Heart left ventricle (tissue), 16 donors: Measurements from ENCODE around the gene ADAM19. TPM values are rescaled to one million over a fixed set of nuclear protein-coding genes. Genes with fewer than 3 reads are reported as not detected.

ENCODE experiments used
- ATAC-seq, 4 donors: fragments of 200-7000 bp; cut with Tn5 transposase; one replicate each; pipeline ENCODE4 v1.9.1; 2020 to 2022; ENCODE audit warnings: moderate library complexity in 4 of 4, mild to moderate bottlenecking in 3 of 4, moderate number of reproducible peaks in 1 of 4
- DNase-seq, 5 donors: peaks; one replicate each; pipeline ENCODE4 v3.0.0-alpha.2; 2020
- H3K27ac ChIP-seq, 12 donors: fragments of 200-600 bp; sonication (generic) in 4 of 12; one replicate each; pipeline versions ENCODE4 v1.5.0 to v1.8.0; 2016 to 2022; ENCODE audit warnings: mild to moderate bottlenecking in 2 of 12
- H3K27me3 ChIP-seq, 9 donors: fragments of 200-600 bp; sonication (generic) in 2 of 9; one replicate each; pipeline versions ENCODE4 v1.5.1 to v1.8.0; 2016 to 2022; ENCODE audit warnings: mild to moderate bottlenecking in 3 of 9
- H3K36me3 ChIP-seq, 9 donors: fragments of 200-600 bp; sonication (generic) in 2 of 9; one replicate each; pipeline versions ENCODE4 v1.5.0 to v1.8.0; 2018 to 2022; ENCODE audit warnings: mild to moderate bottlenecking in 2 of 9
- H3K4me1 ChIP-seq, 12 donors: fragments of 200-600 bp; sonication (generic) in 4 of 12; one replicate each; pipeline versions ENCODE4 v1.5.0 to v1.8.0; 2016 to 2022; ENCODE audit warnings: mild to moderate bottlenecking in 3 of 12
- H3K4me3 ChIP-seq, 12 donors: fragments of 200-600 bp; sonication (generic) in 4 of 12; one replicate each; pipeline versions ENCODE4 v1.5.0 to v1.8.0; 2017 to 2022; ENCODE audit warnings: mild to moderate bottlenecking in 9 of 12, moderate library complexity in 4 of 12
- H3K9me3 ChIP-seq, 12 donors: fragments of 200-600 bp; sonication (generic) in 4 of 12; one replicate each; pipeline versions ENCODE4 v1.5.0 to v1.8.0; 2016 to 2022; ENCODE audit warnings: mild to moderate bottlenecking in 1 of 12
- POLR2A ChIP-seq, 2 donors: fragments of 450-650 bp; IDR thresholded peaks; one replicate each; pipeline ENCODE4 v1.6.1; 2017; ENCODE audit warnings: antibody characterized with exemption in 2 of 2, mild to moderate bottlenecking in 2 of 2, moderate library complexity in 2 of 2
- WGBS, 4 donors: extraction: QIAGEN DNeasy Blood & Tissue Kit in 2 of 4; methylation state at CpG; one replicate each; pipeline versions ENCODE4 v1.1.5 to v1.1.7; 2013 to 2018; 5-methylcytosine and 5-hydroxymethylcytosine counted together
- intact Hi-C, 10 donors: fragments of 100-400 bp; cut with DNase I; formaldehyde crosslinking; loops; one replicate each; pipeline versions ENCODE4 v1.11.1 to v1.14.2; 2022
- polyA plus RNA-seq, 2 donors: library from polyadenylated mRNA; stranded (reverse); fragments of 200-250 nt; gene quantifications; one replicate each; pipeline ENCODE4 v1.2.3, GENCODE V29; 2013
- total RNA-seq, 9 donors: library from RNA; depleted of rRNA in 2 of 9; stranded (reverse); fragments of >200 nt in 2 of 9; fragmentation: NEBNext Ultra II Directional in 3 of 9; extraction: Animal tissue kit (Norgen Biotek cat#: 25700) in 3 of 9; gene quantifications; one replicate each; pipeline versions ENCODE4 v1.1.0 to v1.2.4, GENCODE V29; 2016 to 2023
- TF ChIP-seq, protein P1 (sequence below), 12 donors: fragments of 200-600 bp; sonication (generic) in 4 of 12; IDR thresholded peaks; one replicate each; pipeline versions ENCODE4 v1.5.0 to v1.8.0; 2018 to 2022; ENCODE audit warnings: antibody characterized with exemption in 12 of 12, mild to moderate bottlenecking in 5 of 12
- donor health status: ischemic (EF 13 %, LVEDD 7.1; RV severe dilation, severe dysfunction).
- donor health status: healthy with polysubstance abuse.
- donor health status: DM: no; HTN: yes; CAD: no.
- donor health status: DM: no; HTN: no; CAD: no.
- donor health status: ischemic (EF 25% LVEDD 6.9; RV normal size, moderate dysfunction).
- donor health status: ischemic (EF 25% LVEDD 5.7; RV mildly dilated, moderate dysfunction).
- donor health status: healthy.
- donor health status: DM: yes; HTN: yes; CAD: no.
- donor health status: ischemic (EF 35%, LVEDD 5.7; RV mildly dilated, moderate dysfunction).
- donor health status: nonischemic (EF 11% LVEDD 7.7; RV severe dilation, severe dysfunction).
- donor health status: DM: yes; HTN: yes; CAD: no.
- donor health status: PGD.
- donor health status: ischemic (EF 29% LVEDD 5.4; RV normal size, mild dysfunction).
- donor health status: nonischemic (EF 23%, LVEDD 6.1; RV moderate dilation, normal function).

Gene ADAM19
- total and polyA plus RNA-seq, 11 donors = 6.5 to 47.6 (median 19.0) TPM

DNA sequence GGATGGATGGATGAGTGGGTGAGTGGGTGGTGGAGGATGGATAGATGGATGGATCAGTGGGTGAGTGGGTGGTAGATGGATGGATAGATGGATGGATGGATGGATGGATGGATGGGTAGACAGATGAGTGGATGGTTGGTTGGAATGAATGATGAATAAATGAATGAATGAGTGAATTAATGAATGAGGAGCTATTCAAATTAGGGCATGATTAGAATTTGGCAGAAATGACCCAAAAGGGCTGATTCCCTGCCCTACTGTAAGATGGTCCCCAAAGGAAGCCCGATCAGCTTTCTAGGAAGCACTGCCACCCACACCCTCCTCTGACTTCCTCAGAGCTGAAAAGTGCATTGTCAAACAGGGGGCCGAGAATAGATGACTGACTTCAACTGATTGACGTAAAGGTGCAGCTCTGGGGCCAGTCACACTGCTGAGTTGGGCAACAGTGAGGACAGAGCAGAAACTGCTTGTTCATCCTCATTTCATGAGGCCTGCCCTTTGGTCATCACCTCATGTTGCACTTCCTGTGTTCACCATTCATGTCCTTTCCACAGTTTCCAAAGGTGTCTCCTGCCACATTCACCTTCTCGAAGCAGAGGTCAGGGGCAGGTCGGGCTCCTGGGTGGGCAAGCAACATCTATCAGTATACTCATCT, 81.3 kb downstream of the ADAM19 start:
- Histone ChIP-seq H3K4me1 (peaks cover 0 to 7% (median 0%) of the 10 kb centered on the region in 12 donors), H3K27me3 (no peaks in the 10 kb centered on the region), H3K27ac (no peak overlapping the region), H3K36me3 (peaks cover 0 to 98% (median 67%) of the 10 kb centered on the region in 9 donors), H3K4me3 (no peak overlapping the region), H3K9me3 (no peaks in the 10 kb centered on the region)
- ATAC-seq = peak in 3 of 4 donors; percentile 36 to 64 (median 63)
- no peak for DNase-seq
- TF ChIP-seq, protein P1, sequence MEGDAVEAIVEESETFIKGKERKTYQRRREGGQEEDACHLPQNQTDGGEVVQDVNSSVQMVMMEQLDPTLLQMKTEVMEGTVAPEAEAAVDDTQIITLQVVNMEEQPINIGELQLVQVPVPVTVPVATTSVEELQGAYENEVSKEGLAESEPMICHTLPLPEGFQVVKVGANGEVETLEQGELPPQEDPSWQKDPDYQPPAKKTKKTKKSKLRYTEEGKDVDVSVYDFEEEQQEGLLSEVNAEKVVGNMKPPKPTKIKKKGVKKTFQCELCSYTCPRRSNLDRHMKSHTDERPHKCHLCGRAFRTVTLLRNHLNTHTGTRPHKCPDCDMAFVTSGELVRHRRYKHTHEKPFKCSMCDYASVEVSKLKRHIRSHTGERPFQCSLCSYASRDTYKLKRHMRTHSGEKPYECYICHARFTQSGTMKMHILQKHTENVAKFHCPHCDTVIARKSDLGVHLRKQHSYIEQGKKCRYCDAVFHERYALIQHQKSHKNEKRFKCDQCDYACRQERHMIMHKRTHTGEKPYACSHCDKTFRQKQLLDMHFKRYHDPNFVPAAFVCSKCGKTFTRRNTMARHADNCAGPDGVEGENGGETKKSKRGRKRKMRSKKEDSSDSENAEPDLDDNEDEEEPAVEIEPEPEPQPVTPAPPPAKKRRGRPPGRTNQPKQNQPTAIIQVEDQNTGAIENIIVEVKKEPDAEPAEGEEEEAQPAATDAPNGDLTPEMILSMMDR (IDR thresholded peaks at IDR 0.05) = no peak
- no peak for TF ChIP-seq POLR2A (IDR thresholded peaks at IDR 0.05)
- 78 to 88% (median 87%) methylated on average over 5 of the region's 5 CpGs for WGBS, 4 donors
- intact Hi-C loops = no loop called here

DNA sequence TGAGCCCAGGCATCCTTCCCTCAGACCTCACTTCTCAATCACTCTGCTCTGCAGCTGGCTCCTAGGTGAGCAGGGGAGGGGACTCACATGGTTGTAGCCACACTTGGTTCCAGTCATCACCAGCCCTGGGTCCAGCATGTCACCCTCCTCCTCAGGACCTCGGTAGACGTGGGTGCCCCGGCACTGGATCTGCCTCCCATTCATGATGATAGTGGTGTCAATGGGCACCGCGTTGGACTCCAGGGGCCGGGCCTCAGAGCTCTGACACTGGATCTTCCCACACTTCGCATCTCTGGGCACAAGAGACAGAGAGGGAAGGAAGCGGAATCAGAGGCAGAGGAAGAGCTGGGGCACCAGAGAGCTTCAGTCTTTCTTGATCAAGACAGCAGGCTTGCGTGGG, 82.7 kb downstream of the ADAM19 start:
- H3K9me3 ChIP-seq = no peaks in the 10 kb centered on the region
- TF ChIP-seq POLR2A (IDR thresholded peaks at IDR 0.05) = no peak
- TF ChIP-seq, protein P1 (IDR thresholded peaks at IDR 0.05) = no peak
- H3K4me3 ChIP-seq = no peak overlapping the region
- DNase-seq (no peak), ATAC-seq (no peak)
- H3K27ac ChIP-seq = no peak overlapping the region
- intact Hi-C loops = no loop called here
- WGBS, 4 donors = 91 to 96% (median 94%) methylated on average over 4 to 9 of the region's 9 CpGs
- H3K36me3 ChIP-seq = peaks cover 0 to 100% (median 72%) of the 10 kb centered on the region in 9 donors
- no peaks in the 10 kb centered on the region for H3K27me3 ChIP-seq
- peaks cover 0 to 3% (median 0%) of the 10 kb centered on the region in 12 donors for H3K4me1 ChIP-seq

DNA sequence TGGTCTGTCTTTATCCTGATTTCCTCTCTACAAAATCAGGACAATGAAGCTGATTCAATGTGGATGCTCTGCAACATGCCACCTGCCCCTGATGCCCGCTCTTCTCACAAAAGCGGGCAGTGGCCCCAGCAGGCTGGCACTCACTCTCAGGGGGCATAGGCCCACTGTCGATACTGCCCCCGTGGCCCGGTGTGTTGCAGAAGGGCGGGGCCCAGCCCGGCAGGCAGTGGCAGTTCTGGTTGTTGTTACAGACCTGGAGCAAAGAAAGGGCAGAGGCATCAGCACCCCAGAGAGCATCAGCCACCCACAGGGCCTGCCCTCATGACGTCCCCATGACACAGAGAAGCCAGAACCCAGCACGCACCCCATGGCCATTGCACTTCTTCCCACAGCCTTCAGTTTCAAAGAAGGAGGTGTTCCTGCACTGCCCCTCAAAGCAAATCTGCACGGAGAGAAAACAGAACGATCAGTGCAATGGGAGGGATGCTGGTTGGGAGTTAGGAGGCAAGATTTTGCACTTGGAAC, 84.0 kb downstream of the ADAM19 start:
- no peak for DNase-seq
- TF ChIP-seq, protein P1 (IDR thresholded peaks at IDR 0.05) = no peak
- no peak for TF ChIP-seq POLR2A (IDR thresholded peaks at IDR 0.05)
- Histone ChIP-seq H3K9me3 (no peaks in the 10 kb centered on the region), H3K36me3 (peaks cover 0 to 100% (median 85%) of the 10 kb centered on the region in 9 donors), H3K4me3 (no peak overlapping the region), H3K27me3 (no peaks in the 10 kb centered on the region), H3K4me1 (peaks cover 0 to 8% (median 0%) of the 10 kb centered on the region in 12 donors), H3K27ac (no peak overlapping the region)
- ATAC-seq = no peak
- intact Hi-C loops = no loop called here
- 88 to 92% (median 91%) methylated on average over 11 of the region's 11 CpGs for WGBS, 4 donors

DNA sequence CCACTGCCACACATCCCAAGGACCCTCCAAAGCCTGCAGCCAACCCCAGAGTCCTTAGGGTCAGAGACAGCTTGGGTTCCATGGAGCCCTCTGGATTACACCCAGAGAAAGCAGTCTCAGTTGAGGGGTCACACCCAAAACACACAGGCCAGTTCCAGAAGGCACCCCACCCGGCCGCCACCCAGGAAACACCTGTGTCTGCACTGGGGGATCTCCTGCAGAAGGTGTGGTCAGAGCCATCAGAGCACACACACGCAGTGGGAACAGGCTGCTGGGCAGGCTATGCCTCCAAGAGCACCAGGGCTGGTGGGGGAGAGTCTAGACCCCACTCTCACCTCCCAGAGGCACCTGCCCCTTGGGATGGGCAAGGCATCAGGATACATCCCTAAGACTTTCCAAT, 88.2 kb downstream of the ADAM19 start:
- ATAC-seq = no peak
- intact Hi-C loops = no loop called here
- DNase-seq = no peak
- Histone ChIP-seq H3K36me3 (peaks cover 0 to 99% (median 82%) of the 10 kb centered on the region in 9 donors), H3K4me1 (peaks cover 0 to 13% (median 2%) of the 10 kb centered on the region in 12 donors), H3K27me3 (no peaks in the 10 kb centered on the region), H3K4me3 (no peak overlapping the region), H3K9me3 (no peaks in the 10 kb centered on the region), H3K27ac (peak overlapping the region in 1 of 12 donors; percentile 16)
- 78 to 89% (median 86%) methylated on average over 3 of the region's 3 CpGs for WGBS, 4 donors
- TF ChIP-seq POLR2A (IDR thresholded peaks at IDR 0.05) = no peak
- TF ChIP-seq, protein P1 (IDR thresholded peaks at IDR 0.05) = no peak
